ENCODE measurements around the gene BMPR1A.

- TF ChIP-seq EZH2phosphoT487 (IDR thresholded peaks at IDR 0.05; ENCODE audit: insufficient read depth, low read depth) (no peak), EZH2 (IDR thresholded peaks at IDR 0.05; ENCODE audit: insufficient read depth, poor library complexity, severe bottlenecking) (no peak)
Observed at GRCh38 chr10:86971232-86971991, 215.0 kb downstream of the BMPR1A start.

Measured in GM23248 (cell line).